ENCODE measurements around the gene DCTN5. TPM values are rescaled to one million over a fixed set of nuclear protein-coding genes. Genes with fewer than 3 reads are reported as not detected.

DCTN5 gene
- total and polyA plus RNA-seq, 2 of the 13 experiments (the other 11 are each of a cell fraction or from before 2014, with no cell fraction given), result 105 to 207 TPM

DNA sequence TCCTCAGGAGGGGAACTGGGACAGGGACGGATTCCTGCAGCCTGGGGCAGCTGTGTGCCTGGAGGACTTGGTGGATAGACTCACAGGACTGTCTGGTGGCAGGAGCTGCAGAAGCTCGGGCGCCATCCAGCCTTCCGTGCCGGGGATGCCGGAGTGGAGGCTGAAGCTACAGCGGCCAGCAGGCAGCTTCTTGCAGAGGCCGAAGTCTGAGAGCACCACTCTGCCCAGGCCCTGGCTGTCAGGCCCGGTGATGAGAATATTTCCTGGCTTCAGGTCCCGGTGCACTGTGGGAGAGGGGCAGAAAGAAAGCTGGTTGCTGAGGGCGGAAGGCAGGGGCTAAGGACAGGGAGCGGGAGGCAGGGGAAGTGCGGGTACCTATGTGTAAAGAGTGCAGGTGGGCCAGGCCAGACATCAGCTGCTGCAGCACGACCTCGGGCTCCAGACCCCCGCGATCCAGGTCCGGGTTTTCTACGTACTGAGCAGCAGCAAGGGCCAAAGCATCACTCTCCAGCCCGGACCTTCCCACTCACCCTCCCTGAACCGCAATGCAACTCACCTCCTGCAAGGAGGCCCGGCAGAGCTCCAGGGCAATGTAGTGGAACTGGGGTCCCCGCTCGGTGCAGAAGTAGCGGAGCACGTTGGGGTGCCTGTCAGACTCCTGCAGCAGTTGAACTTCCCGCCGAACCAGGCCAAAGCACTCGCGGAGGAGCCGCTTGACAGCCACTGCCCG, 53.5 kb downstream of the DCTN5 start (continued):
- TF ChIP-seq HMGXB3 (CRISPR knock-in tag; IDR thresholded peaks at IDR 0.05; ENCODE audit: borderline replicate concordance) (no peak), ZSCAN25 (CRISPR knock-in tag; IDR thresholded peaks at IDR 0.05) (peak; percentile 69; the same call in 1 of the 2 replicates), ZNF44 (CRISPR knock-in tag; IDR thresholded peaks at IDR 0.05) (no peak), ZNF354B (CRISPR knock-in tag; IDR thresholded peaks at IDR 0.05) (no peak), SMYD3 (CRISPR knock-in tag; IDR thresholded peaks at IDR 0.05) (0 out of 2 replicates have a peak, but pooled peaks have one; percentile 43), KDM3A (CRISPR knock-in tag; IDR thresholded peaks at IDR 0.05; ENCODE audit: low read depth) (no peak; the same call in 1 of the 2 replicates), ISX (CRISPR knock-in tag; conservative IDR thresholded peaks at IDR 0.05) (no peak), PATZ1 (CRISPR knock-in tag; IDR thresholded peaks at IDR 0.05) (peak; percentile 13; the same call in 1 of the 2 replicates), ZFP82 (CRISPR knock-in tag; IDR thresholded peaks at IDR 0.05; ENCODE audit: borderline replicate concordance) (no peak), SKI (IDR thresholded peaks at IDR 0.05; ENCODE audit: partially characterized antibody) (peak; percentile 74), ZNF512 (CRISPR knock-in tag; IDR thresholded peaks at IDR 0.05) (no peak), ZNF124 (CRISPR knock-in tag; IDR thresholded peaks at IDR 0.05) (no peak), SYNCRIP (IDR thresholded peaks at IDR 0.05; ENCODE audit: insufficient read depth, low read depth, low read length) (no peak), ZNF614 (CRISPR knock-in tag; IDR thresholded peaks at IDR 0.05; ENCODE audit: borderline replicate concordance) (0 out of 2 replicates have a peak, but pooled peaks have one; percentile 44), PPARG (CRISPR knock-in tag; conservative IDR thresholded peaks at IDR 0.05) (no peak), ZNF746 (CRISPR knock-in tag; IDR thresholded peaks at IDR 0.05) (0 out of 2 replicates have a peak, but pooled peaks have one; percentile 2)
- TF ChIP-seq, protein P1, sequence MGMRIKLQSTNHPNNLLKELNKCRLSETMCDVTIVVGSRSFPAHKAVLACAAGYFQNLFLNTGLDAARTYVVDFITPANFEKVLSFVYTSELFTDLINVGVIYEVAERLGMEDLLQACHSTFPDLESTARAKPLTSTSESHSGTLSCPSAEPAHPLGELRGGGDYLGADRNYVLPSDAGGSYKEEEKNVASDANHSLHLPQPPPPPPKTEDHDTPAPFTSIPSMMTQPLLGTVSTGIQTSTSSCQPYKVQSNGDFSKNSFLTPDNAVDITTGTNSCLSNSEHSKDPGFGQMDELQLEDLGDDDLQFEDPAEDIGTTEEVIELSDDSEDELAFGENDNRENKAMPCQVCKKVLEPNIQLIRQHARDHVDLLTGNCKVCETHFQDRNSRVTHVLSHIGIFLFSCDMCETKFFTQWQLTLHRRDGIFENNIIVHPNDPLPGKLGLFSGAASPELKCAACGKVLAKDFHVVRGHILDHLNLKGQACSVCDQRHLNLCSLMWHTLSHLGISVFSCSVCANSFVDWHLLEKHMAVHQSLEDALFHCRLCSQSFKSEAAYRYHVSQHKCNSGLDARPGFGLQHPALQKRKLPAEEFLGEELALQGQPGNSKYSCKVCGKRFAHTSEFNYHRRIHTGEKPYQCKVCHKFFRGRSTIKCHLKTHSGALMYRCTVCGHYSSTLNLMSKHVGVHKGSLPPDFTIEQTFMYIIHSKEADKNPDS (CRISPR knock-in tag; IDR thresholded peaks at IDR 0.05), result 0 out of 2 replicates have a peak, but pooled peaks have one; percentile 37
